Measurements from ENCODE around the gene ENPP3.

DNA sequence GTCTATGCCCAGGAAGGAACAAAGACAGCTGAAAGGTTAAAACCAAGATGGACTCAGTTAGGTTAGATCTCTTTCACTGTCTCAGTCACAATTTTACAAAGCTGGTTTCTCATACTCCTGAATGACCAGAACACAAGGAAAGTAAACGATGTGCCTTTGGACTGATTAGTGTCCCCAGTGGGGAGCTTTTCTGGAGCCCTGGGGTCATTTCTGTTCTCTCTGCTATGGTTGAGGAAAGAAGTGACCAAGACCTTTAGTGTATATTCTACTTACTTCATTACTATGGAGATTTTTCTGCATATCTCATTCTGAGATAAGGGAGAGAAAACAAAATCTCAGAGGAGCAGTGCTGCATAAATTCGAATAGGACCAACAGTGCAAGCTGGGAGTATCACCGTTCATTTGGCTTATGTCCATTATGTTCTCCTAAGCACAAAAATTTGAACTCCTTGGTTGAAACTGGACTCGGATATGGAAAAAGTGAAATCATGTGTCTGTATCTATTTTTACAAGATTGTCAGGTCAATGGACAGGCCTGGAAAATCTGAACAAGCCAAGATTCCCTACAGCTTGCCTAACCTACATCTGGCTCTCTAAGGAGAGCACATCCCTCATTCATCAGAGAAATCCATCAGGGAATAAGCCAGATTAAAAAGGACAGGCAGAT is 136.3 kb downstream of the ENPP3 start:
- TF ChIP-seq, protein P1, sequence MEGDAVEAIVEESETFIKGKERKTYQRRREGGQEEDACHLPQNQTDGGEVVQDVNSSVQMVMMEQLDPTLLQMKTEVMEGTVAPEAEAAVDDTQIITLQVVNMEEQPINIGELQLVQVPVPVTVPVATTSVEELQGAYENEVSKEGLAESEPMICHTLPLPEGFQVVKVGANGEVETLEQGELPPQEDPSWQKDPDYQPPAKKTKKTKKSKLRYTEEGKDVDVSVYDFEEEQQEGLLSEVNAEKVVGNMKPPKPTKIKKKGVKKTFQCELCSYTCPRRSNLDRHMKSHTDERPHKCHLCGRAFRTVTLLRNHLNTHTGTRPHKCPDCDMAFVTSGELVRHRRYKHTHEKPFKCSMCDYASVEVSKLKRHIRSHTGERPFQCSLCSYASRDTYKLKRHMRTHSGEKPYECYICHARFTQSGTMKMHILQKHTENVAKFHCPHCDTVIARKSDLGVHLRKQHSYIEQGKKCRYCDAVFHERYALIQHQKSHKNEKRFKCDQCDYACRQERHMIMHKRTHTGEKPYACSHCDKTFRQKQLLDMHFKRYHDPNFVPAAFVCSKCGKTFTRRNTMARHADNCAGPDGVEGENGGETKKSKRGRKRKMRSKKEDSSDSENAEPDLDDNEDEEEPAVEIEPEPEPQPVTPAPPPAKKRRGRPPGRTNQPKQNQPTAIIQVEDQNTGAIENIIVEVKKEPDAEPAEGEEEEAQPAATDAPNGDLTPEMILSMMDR (IDR thresholded peaks at IDR 0.05; ENCODE audit: borderline replicate concordance, extremely low read depth, low read length, poor library complexity, severe bottlenecking), result no peak
- TF ChIP-seq EZH2 (IDR thresholded peaks at IDR 0.05; ENCODE audit: borderline replicate concordance, low read depth, low read length, severe bottlenecking), result no peak

All from DND-41 (cell line).